Activated CD4-positive, alpha-beta T cell treated with anti-CD3 and anti-CD28 coated beads, Interleukin-2, amount 50 U/mL, for 4 hours (primary cell): ENCODE results near the gene PTOV1.

Experiments
- DNase-seq, 2 experiments: peaks; one replicate each; pipeline ENCODE4 v3.0.0-alpha.2; 2020

PTOV1 gene

DNA sequence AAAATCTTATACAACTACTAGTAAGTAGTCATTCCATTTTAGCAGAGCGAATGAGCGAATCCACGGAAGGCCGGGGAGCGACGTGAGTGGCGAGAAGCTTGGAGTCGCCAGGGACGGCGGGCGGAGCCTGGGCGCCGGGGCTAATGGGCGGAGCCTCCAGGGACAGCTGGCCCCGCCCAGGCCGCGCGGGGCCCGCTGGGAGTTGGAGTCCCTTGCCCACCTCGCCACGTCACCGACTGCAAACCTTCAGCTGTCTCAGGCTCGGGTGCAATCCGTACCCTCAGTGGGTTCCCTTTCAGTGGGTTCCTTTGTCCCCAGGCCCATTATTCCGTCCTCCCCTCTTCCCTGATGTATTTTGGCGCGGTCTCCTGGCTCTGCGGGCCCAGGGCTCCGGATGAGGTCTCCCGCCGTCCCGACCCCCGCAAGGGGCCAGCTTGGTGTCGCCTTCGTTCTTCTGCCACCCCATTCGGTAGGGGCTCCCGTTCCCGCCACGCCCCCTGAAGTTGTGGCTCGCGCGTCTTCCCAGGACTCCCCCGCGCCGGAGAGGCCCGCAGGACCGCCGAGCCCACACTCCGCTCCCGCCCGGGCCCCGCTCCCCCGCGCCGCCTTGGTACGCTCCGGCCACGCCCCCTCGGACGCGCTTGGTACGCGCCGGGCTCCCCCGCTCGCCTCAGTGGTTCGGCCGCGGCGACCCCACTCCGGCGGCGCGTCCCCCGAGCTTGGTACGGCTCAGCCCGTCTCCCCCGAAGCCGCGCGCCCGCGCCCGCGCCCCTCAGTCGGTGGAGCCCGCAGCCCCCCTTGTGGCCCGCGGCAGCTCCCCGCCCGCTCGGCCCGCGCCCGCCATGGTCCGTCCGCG is at the start of gene PTOV1:
TSS of gene PTOV1 (plus strand) at position 673 of the 856 bp plus-strand sequence.
- DNase-seq: peak; percentile 80 to 81

DNA sequence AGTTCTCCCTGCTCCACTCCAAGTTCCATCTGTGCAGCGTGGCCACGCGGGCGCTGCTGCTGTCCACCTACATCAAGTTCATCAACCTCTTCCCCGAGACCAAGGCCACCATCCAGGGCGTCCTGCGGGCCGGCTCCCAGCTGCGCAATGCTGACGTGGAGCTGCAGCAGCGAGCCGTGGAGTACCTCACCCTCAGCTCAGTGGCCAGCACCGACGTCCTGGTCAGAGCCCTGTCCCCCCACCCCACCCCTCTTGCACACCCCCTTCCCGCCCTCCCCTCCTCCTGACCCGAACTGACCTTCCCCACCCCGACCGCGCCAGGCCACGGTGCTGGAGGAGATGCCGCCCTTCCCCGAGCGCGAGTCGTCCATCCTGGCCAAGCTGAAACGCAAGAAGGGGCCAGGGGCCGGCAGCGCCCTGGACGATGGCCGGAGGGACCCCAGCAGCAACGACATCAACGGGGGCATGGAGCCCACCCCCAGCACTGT is 49.5 kb upstream of the PTOV1 start:
- no peak for DNase-seq

DNA sequence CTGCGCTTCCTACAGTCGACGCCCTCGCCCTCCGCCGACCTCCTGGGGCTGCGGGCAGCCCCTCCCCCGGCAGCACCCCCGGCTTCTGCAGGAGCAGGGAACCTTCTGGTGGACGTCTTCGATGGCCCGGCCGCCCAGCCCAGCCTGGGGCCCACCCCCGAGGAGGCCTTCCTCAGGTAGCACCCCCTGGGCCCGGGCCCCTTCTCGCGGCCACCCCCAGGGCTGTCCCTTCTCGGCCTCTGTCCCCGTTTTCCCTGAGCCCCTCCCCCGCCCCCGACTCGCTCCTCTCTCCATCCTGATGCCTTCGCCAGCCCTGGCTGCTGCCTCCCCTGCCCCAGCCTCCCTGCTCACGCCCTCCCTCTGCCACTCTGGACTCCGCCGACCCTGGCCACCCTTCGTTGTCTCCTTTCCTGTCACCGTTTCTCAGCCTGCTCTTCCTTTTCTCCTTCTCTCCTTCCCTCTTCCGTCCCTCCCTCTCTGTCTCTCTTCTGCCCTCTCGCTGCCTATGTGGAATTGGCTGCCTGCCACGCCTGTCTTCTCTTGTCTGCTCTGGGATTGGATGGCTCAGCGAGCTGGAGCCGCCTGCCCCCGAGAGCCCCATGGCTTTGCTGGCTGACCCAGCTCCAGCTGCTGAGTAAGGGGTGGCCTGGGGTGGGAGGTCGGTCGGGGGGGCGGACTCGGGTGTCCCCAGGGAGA is 48.8 kb upstream of the PTOV1 start:
- DNase-seq: no peak

GRCh38 chr19:49802836-49803528 is 48.0 kb upstream of the PTOV1 start:
- DNase-seq: no peak

- no peak for DNase-seq
Observed at GRCh38 chr19:49803529-49803856, 47.5 kb upstream of the PTOV1 start.

DNA sequence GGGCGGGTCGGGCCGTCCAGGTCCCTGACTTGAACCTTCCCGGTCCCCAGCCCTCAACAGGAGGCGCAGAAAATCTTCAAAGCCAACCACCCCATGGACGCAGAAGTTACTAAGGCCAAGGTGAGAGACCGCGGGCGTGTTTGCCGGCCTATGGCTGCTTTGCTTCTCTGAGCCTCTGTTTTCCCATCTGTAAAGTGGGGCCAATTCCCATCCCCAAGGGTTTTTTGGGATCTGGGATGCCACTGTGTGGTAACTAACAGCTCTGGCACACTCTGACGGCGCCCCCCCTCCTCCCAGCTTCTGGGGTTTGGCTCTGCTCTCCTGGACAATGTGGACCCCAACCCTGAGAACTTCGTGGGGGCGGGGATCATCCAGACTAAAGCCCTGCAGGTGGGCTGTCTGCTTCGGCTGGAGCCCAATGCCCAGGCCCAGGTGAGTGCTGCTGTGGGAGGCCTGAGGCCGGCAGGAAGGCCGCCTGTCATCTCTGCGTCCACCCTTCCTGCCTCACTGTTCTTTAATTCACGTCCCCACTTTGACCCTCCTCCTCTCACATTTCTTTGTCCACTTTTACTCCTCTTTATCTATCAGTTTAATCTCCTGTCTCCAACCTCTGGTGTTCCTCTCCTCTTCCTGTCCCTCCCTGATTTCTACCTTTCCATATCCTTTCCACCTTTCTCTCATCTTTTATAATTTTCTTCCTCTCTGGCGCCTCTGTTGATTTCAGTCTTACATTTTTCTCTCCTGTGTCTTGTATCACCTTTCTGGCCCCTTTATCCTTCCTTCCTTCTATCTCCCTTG is 44.9 kb upstream of the PTOV1 start:
- no peak for DNase-seq

- DNase-seq: no peak
Observed at GRCh38 chr19:49806620-49806959, 44.4 kb upstream of the PTOV1 start.

DNA sequence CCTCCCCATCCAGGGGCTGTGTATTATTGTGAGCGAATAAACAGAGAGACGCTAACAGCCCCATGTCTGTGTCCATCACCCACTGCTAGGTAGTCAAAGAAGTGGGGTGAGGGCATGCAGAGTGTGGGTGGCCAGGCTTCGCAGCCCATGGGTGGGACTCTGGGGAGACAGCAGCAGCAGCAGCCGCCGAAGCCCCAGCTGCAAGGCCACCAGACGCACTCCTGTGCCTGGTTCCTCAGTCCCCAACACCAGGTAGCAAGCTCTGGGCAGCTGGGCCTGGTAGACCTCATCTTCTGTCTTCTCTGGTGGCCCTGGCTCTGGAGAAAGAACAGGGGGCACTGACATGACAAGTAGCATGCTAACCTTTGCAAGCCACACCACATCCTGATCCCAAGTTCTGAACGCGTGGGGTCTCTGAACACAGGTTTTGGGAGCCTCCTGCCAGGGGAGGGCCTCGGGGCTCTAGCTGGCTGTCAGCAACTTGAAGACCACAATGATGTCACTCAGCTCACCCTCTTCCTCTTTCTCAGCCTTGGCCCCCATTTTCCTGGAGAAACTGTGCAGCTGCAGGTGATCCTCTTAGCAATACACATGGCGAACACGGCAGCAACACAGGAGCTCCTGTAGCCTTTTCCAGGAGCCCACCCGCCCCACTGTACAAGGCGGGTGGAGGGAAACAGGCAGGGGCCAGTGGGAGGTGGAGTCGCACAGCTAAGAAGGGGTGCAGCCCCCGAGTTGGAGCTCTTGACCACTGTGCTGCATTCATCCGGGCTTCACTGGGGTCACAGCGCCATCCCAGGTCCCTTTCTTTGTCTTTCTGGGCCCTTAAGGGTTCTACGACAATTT is 43.7 kb upstream of the PTOV1 start:
- DNase-seq: no peak

- no peak for DNase-seq
Observed at GRCh38 chr19:49807904-49808675, 42.9 kb upstream of the PTOV1 start.

- DNase-seq: peak; percentile 84
Observed at GRCh38 chr19:49808711-49809159, 42.2 kb upstream of the PTOV1 start.

GRCh38 chr19:49809160-49809940 is 41.6 kb upstream of the PTOV1 start:
- peak; percentile 34 to 36 for DNase-seq

DNA sequence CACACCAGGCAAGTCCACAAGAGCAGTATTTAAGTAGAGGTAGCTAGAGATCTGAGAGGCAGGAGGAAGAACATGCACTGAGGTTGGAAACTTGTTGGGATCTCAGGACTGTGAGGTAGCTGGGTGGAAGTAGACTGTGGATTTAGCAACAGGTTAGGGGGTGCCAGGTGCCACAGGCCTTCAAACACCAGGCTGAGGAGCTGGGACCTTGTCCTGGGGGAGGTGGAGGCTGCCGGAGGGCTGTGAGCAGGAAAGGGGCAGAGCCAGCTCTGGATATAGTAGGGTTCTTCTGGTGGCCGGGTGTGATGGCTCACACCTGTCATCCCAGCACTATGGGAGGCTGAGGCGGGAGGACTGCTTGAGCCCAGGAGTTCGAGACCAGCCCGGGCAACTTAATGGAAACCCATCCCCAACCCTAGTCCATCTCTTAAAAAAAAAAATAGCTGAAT is 41.0 kb upstream of the PTOV1 start:
- no peak for DNase-seq

DNA sequence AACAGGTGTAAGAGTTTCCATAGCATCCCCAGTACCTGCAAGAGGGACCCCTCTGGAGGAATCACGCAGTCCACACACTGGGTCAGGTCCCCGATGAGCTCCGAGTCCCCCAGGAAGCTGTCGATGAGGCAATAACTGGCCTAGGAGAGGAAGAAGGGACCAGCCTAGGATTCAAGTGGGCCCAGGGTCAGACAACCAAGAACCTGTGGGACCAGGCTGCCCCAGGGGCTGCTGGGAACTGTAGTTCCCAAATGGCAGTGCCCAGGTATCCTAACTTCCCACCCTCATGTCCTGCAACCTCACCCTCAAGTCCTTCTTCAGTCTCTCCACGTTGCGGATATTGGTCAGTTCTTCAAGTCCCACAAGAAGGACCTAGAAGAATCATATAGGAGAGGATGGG is 39.6 kb upstream of the PTOV1 start:
- DNase-seq: no peak

DNA sequence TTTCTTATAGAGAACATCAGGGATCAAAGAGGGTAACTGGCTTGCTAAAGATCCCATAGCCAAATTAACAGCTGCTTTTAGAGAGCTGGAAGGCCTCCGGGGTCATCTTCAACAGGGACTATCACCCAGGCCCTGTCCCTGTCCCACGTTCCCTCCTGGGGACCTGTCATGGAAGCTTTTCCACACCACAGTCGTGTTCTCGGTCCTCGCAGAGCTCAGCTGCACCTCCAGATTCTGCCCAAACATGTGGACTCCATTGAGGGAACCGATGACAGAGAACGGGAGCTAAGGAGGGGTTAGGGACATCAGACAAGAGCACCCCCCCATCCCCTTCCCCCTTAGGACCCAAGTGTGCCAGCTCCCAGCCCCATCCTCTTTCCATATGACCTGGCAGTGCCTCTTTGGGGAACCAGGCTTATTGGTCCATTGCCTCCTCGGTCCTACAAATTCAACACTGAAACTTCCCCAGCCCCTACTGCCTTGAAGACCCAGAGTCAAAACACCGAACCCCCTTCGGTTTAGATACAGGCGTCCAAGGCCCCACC is 38.4 kb upstream of the PTOV1 start:
- no peak for DNase-seq

DNA sequence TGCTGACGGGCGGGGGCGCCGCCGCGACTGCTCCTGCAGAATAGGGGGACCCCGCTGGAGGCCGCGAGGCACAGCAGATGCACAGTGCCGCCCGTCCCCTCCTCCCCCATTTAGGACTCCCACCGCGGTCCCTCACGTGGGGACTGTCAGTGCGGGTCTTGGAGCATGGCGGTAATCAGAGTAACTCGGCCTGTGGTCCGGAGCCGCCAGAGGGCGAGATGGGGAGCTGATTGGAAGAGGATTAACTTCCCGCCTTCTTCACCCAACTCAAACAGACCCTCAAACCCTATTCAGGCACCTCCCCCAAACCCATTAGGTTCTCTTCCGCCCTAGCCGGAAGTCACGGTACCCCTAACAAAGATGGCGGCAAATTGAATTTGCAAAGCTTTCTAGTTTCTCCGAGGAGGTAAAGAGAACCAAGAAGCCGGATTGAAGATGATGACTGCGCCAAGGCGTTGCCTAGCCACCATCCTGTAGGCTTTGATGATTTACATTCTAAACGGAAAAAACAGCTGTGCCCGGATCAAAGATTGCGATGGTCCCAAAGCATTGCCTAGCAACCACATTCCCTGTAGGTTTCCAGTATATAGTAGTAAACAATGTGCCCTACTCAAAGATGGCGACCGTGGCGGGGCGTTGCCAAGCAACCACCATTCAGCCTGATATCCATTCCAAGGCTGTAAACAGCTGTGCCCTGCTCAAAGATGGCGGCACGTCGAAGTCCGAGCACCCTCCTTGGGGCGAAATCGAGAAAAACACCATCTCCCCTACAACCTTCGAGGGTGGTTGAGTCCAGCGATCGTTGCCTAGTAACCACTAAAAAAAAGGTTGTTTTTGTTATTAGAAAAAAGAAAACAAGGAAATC is 37.7 kb upstream of the PTOV1 start, which contains the start of gene FUZ:
TSS of gene FUZ (minus strand) at position 296 of the 865 bp plus-strand sequence. CDS start at position 110, 186 bp downstream.
- DNase-seq: peak; percentile 87 to 88

- no peak for DNase-seq
Observed at GRCh38 chr19:49814010-49814409, 36.9 kb upstream of the PTOV1 start.

DNA sequence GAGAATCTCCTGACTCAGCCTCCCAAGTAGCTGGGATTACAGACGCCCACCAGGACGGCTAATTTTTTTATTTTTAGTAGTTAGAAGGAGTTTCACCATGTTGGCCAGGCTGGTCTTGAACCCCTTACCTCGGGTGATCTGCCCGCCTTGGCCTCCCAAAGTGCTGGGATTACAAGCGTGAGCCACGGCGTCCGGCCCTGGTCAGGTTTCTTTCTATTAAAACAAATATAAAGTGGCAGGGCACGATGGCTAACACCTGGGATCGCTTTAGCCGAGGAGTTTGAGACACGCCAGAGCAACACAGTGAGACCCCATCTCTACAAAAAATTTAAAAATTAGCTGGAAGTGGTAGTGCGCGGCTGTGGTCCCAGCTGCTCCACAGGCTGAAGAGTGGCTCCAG is 34.4 kb upstream of the PTOV1 start:
- DNase-seq: no peak

- peak; percentile 82 to 84 for DNase-seq
Observed at GRCh38 chr19:49817964-49818648, 32.9 kb upstream of the PTOV1 start, which contains the start of gene MED25. TSS of gene MED25 (plus strand) at chr19:49818289. CDS start at chr19:49818342, 53 bp downstream.
